NB4 (cell line): ENCODE data around the gene ALCAM.

ENCODE experiments used
- DNase-seq: peaks from one replicate; pipeline ENCODE4 v3.0.0; 2010; ENCODE audit warnings: low read depth
- H3K4me3 ChIP-seq: one replicate; pipeline ENCODE4 v1.5.1; 2011; ENCODE audit warnings: mild to moderate bottlenecking, low read depth, low read length, moderate library complexity
- CTCF ChIP-seq: IDR thresholded peaks from one replicate; pipeline ENCODE4 v1.5.1; 2012; ENCODE audit warnings: low read depth, low read length
- MYC ChIP-seq: IDR thresholded peaks from 2 replicates; pipeline ENCODE4 v1.6.1; 2011; ENCODE audit warnings: low read depth, low read length
- POLR2A ChIP-seq: IDR thresholded peaks from 2 replicates; pipeline ENCODE4 v1.6.1; 2011; ENCODE audit warnings: mild to moderate bottlenecking; ENCODE audit not compliant: insufficient read length; ENCODE audit errors: extremely low read depth
- TF ChIP-seq, protein P1 (sequence below): IDR thresholded peaks from 2 replicates; pipeline ENCODE4 v1.6.1; 2011; ENCODE audit warnings: low read depth, low read length

Gene ALCAM

DNA sequence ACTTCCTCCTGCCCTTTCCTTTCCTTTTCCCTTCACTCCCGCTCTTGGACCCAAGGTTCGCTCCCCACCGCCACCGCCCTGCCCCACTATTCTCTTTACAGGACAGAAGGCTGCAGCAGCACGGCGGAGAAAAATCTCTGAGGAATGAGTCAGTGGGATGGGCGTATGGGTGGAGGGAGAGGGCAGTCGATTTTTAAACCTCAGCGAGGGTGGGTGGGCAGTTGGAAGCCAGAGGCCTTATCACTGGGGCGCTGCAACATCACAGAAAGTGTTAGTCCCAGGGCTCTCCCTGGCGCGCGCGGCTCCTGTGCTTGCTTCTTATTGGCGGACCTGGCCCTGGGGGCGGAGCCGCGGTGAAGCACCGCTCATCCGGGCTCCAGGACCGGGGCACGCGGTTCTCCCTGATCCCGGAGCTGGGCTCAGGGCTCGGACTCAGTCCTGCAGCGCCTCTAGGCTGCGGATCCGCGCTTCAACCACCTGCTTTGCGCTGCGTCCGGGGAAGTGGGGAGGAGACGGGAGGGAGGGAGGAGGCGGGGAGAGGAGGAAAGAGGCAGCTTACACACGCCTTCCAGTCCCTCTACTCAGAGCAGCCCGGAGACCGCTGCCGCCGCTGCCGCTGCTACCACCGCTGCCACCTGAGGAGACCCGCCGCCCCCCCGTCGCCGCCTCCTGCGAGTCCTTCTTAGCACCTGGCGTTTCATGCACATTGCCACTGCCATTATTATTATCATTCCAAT is at the start of gene ALCAM:
Gene ALCAM (plus strand): TSS at position 584 of the 737 bp plus-strand sequence.
- peak within 1 kb of the TSS; percentile 70 for H3K4me3 ChIP-seq
- TF ChIP-seq, protein P1, sequence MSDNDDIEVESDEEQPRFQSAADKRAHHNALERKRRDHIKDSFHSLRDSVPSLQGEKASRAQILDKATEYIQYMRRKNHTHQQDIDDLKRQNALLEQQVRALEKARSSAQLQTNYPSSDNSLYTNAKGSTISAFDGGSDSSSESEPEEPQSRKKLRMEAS: peak; percentile 89
- TF ChIP-seq MYC (peak; percentile 83), POLR2A (peak; percentile 58), CTCF (no peak)

GRCh38 chr3:105317841-105318240 is 48.9 kb upstream of the ALCAM start:
- H3K4me3 ChIP-seq: no peak overlapping the region
- DNase-seq: no peak
- TF ChIP-seq CTCF (no peak), POLR2A (no peak), MYC (no peak)
- TF ChIP-seq, protein P1: no peak

More for the DNA sequence above, at the start of gene ALCAM:
- peak; percentile 96 for DNase-seq

DNA sequence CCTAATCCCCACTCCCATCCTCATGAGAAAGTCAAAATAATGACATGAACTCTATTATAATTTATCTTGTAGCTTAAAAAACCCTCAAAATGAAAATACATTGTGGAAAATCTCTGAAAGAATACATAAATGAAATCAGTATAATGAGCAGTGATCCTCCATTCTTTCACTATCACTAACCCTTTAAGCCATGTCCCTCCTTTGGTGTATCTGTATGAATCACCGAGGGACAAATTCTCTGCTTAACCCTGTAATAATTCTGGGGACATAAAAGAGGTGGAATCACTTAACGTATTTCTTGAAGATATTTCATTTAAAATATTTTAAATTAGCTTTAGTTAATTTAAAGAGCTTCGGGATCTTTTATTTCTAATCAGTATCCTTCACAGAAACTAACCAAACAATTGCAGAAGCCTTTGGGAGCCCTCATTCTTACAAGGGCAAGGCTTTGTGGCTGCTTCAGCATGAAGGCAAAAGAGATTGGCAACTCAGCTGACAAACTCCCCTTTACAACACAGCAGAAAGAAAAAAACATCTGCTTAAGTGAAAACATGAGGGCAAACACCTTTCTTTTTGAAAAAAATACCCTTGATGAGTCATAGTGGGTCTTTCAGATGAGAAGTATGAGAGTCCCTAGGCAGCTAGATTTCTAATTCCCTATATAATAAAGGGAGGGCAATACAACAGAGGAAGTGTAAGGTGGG is 44.0 kb upstream of the ALCAM start:
- H3K4me3 ChIP-seq: no peak overlapping the region
- TF ChIP-seq CTCF: no peak
- TF ChIP-seq POLR2A: no peak
- no peak for DNase-seq

- DNase-seq: no peak
- TF ChIP-seq CTCF (no peak), POLR2A (no peak), MYC (no peak)
- TF ChIP-seq, protein P1: no peak
- no peak overlapping the region for H3K4me3 ChIP-seq
Measured at GRCh38 chr3:105323274-105323599, 43.5 kb upstream of the ALCAM start.

DNA sequence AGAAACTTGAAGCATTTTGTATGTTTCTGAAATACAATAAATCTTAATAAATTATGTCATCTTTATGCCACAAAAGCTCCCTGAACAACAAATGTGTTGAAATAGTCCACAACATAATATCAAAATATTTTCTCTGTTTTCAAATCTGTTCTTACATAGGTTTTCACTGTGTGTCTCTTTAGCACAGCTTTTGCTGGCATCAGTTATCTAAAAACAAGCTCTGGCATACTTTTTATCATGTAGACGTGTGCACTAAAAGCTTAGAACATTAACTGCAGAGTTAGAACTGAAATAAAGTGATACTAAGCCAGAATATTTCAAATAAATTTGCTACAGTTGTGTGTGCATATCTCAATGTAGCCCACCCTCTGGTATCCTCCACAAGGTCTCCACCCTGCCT is 41.8 kb upstream of the ALCAM start:
- H3K4me3 ChIP-seq: no peak overlapping the region
- no peak for TF ChIP-seq MYC
- TF ChIP-seq CTCF: no peak
- TF ChIP-seq, protein P1: no peak
- TF ChIP-seq POLR2A: no peak
- no peak for DNase-seq
